Duodenal mucosa (tissue), 2 donors: Measurements from ENCODE around the gene GTF2I.
"Not testable (repeated sequence)": the region's sequence is repeated elsewhere in the genome, so short reads cannot be mapped to it uniquely, and the experiment has no call there.

Source experiments
- H3K27ac ChIP-seq: one replicate; pipeline ENCODE4 v1.7.0; 2013; ENCODE audit warnings: low read depth, low read length
- H3K27me3 ChIP-seq, 2 donors: one replicate each; pipeline ENCODE4 v1.7.0; 2013; ENCODE audit warnings: low read length in 2 of 2, control low read depth in 1 of 2; ENCODE audit not compliant: insufficient read depth in 2 of 2, control insufficient read depth in 1 of 2
- H3K36me3 ChIP-seq, 2 donors: one replicate each; pipeline ENCODE4 v1.7.0; 2013; ENCODE audit warnings: low read length in 2 of 2, control low read depth in 1 of 2; ENCODE audit not compliant: insufficient read depth in 2 of 2, control insufficient read depth in 1 of 2
- H3K4me1 ChIP-seq, 2 donors: one replicate each; pipeline ENCODE4 v1.7.0; 2013; ENCODE audit warnings: low read length in 2 of 2, control low read depth in 1 of 2; ENCODE audit not compliant: insufficient read depth in 2 of 2, control insufficient read depth in 1 of 2
- H3K4me3 ChIP-seq, 2 donors: one replicate each; pipeline ENCODE4 v1.7.0; 2013; ENCODE audit warnings: low read length in 2 of 2, low read depth in 1 of 2
- H3K9ac ChIP-seq, 2 donors: one replicate each; pipeline ENCODE4 v1.7.0; 2013; ENCODE audit warnings: low read length in 2 of 2, low read depth in 1 of 2
- H3K9me3 ChIP-seq, 2 donors: one replicate each; pipeline ENCODE4 v1.7.0; 2013; ENCODE audit warnings: low read length in 2 of 2, control low read depth in 1 of 2; ENCODE audit not compliant: control insufficient read depth in 1 of 2

The GTF2I gene

GRCh38 chr7:74743936-74744557, 86.5 kb downstream of the GTF2I start:
- H3K27ac ChIP-seq, H3K9ac ChIP-seq, H3K27me3 ChIP-seq, H3K4me3 ChIP-seq, H3K4me1 ChIP-seq, H3K9me3 ChIP-seq, H3K36me3 ChIP-seq: not testable (repeated sequence)

GRCh38 chr7:74753921-74754482, 96.5 kb downstream of the GTF2I start:
- not testable (repeated sequence) for H3K9ac ChIP-seq, H3K27me3 ChIP-seq, H3K4me3 ChIP-seq, H3K36me3 ChIP-seq, H3K27ac ChIP-seq, H3K9me3 ChIP-seq, H3K4me1 ChIP-seq

GRCh38 chr7:74756673-74757072, 99.2 kb downstream of the GTF2I start:
- H3K9ac ChIP-seq, H3K4me3 ChIP-seq, H3K27me3 ChIP-seq, H3K9me3 ChIP-seq, H3K4me1 ChIP-seq, H3K27ac ChIP-seq, H3K36me3 ChIP-seq: not testable (repeated sequence)

DNA sequence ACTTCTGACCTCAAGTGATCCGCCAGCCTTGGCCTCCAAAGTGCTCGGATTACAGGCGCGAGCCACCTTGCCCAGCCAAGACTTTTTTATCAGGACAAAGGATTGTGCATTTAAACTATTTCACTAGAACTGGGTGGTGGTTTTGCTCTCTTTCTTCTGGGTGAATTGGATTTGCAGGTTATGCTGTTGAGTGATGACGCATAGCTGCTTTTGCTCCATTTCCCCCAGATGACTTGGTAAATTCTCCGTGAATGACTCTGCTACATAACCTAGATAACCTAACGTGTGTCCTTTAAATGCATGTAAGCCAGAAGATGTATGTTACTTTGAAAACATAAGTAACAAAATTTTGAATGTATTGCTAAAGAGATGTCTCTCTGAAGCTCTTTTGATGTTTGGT, 100.8 kb downstream of the GTF2I start:
- not testable (repeated sequence) for H3K4me1 ChIP-seq, H3K27me3 ChIP-seq, H3K36me3 ChIP-seq, H3K27ac ChIP-seq, H3K4me3 ChIP-seq, H3K9ac ChIP-seq, H3K9me3 ChIP-seq

GRCh38 chr7:74758982-74759381, 101.5 kb downstream of the GTF2I start:
- H3K4me3 ChIP-seq, H3K9me3 ChIP-seq, H3K27me3 ChIP-seq, H3K4me1 ChIP-seq, H3K36me3 ChIP-seq, H3K9ac ChIP-seq, H3K27ac ChIP-seq: not testable (repeated sequence)

GRCh38 chr7:74765205-74765918, 107.8 kb downstream of the GTF2I start:
- H3K9ac ChIP-seq, H3K27me3 ChIP-seq, H3K27ac ChIP-seq, H3K4me3 ChIP-seq, H3K4me1 ChIP-seq, H3K36me3 ChIP-seq, H3K9me3 ChIP-seq: not testable (repeated sequence)

GRCh38 chr7:74766509-74766908, 109.0 kb downstream of the GTF2I start:
- H3K27ac ChIP-seq, H3K36me3 ChIP-seq, H3K9ac ChIP-seq, H3K27me3 ChIP-seq, H3K9me3 ChIP-seq, H3K4me3 ChIP-seq, H3K4me1 ChIP-seq: not testable (repeated sequence)

DNA sequence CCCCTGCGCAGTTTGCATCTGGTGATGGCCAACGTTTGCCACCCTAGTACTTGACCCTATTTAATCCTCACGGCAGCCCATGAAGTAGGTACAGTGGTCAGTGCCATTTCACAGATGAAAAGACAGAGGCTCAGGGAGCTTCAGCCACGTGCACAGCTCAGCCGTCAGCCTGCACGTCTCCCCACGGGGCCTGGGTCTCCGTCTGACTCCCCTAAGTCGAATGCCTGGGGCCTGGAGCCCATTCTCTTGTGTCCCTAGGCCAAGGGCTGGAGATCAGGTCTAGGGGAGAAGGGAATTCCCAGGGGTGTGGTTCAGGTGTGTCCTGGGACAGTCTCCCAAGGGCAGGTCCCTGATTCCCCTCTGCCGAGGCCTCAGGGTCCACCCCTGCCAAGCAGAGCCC, 109.5 kb downstream of the GTF2I start:
- H3K9ac ChIP-seq, H3K9me3 ChIP-seq, H3K4me1 ChIP-seq, H3K4me3 ChIP-seq, H3K27ac ChIP-seq, H3K36me3 ChIP-seq, H3K27me3 ChIP-seq: not testable (repeated sequence)

- H3K27me3 ChIP-seq, H3K4me3 ChIP-seq, H3K9me3 ChIP-seq, H3K9ac ChIP-seq, H3K4me1 ChIP-seq, H3K27ac ChIP-seq, H3K36me3 ChIP-seq: not testable (repeated sequence)
Observed at GRCh38 chr7:74770062-74770461, 112.5 kb downstream of the GTF2I start.

DNA sequence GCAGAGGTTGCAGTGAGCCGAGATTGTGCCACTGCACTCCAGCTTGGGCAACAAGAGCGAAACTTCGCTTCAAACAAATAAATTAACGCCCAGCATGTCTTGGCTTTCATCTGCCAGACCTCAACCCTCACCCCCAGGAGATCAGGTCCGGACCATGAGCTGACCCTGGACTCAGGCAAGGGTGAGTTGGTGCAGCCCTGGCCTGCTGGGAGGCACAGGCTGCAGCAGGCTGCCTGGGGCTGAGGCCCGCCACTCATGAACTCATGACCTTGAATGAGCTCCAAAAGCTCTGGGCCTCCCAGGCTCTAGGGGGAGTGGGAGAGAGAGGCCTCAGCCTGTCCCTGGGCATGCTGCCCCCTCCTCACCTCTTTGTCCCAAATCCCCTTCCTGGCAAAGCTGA, 114.6 kb downstream of the GTF2I start:
- not testable (repeated sequence) for H3K27ac ChIP-seq, H3K27me3 ChIP-seq, H3K4me1 ChIP-seq, H3K9ac ChIP-seq, H3K4me3 ChIP-seq, H3K36me3 ChIP-seq, H3K9me3 ChIP-seq
